HG03045 (cell line): Measurements from ENCODE around the gene ETV7.
"Not testable (repeated sequence)": the region's sequence is repeated elsewhere in the genome, so short reads cannot be mapped to it uniquely, and the experiment has no call there.

Experiments used
- ATAC-seq: cut with Tn5 transposase; IDR thresholded peaks from one replicate; pipeline ENCODE4 v1.9.1; 2021; ENCODE audit warnings: mild to moderate bottlenecking, moderate library complexity; ENCODE audit not compliant: unreplicated experiment

ETV7 gene

GRCh38 chr6:36364669-36365479 lies 22.6 kb downstream of the ETV7 start:
- ATAC-seq = no peak

GRCh38 chr6:36364061-36364635 lies 23.3 kb downstream of the ETV7 start:
- not testable (repeated sequence) for ATAC-seq

- not testable (repeated sequence) for ATAC-seq
Measured at GRCh38 chr6:36363371-36363752, 24.1 kb downstream of the ETV7 start.

GRCh38 chr6:36362551-36363370 lies 24.7 kb downstream of the ETV7 start:
- ATAC-seq = no peak

GRCh38 chr6:36361071-36361470 lies 26.4 kb downstream of the ETV7 start:
- no peak for ATAC-seq

- ATAC-seq = no peak
Measured at GRCh38 chr6:36360241-36361054, 27.0 kb downstream of the ETV7 start.

- no peak for ATAC-seq
Measured at GRCh38 chr6:36358226-36358915, 29.1 kb downstream of the ETV7 start.

- ATAC-seq = no peak
Measured at GRCh38 chr6:36357872-36358225, 29.6 kb downstream of the ETV7 start.

- ATAC-seq = no peak
Measured at GRCh38 chr6:36355819-36356218, 31.6 kb downstream of the ETV7 start.

- ATAC-seq = no peak
Measured at GRCh38 chr6:36353411-36353915, 34.0 kb downstream of the ETV7 start.

- ATAC-seq = no peak
Measured at GRCh38 chr6:36352477-36353157, 34.9 kb downstream of the ETV7 start.

GRCh38 chr6:36350681-36351571 lies 36.5 kb downstream of the ETV7 start:
- ATAC-seq = no peak

GRCh38 chr6:36350082-36350481 lies 37.4 kb downstream of the ETV7 start:
- no peak for ATAC-seq

- no peak for ATAC-seq
Measured at GRCh38 chr6:36349240-36349639, 38.2 kb downstream of the ETV7 start.

- ATAC-seq = no peak
Measured at GRCh38 chr6:36347621-36348020, 39.8 kb downstream of the ETV7 start.

- ATAC-seq = no peak
Measured at GRCh38 chr6:36346486-36347273, 40.8 kb downstream of the ETV7 start.

- no peak for ATAC-seq
Measured at GRCh38 chr6:36345681-36346466, 41.6 kb downstream of the ETV7 start.
